Keratinocyte (primary cell): ENCODE measurements around the gene ZNF581. TPM values are rescaled to one million over a fixed set of nuclear protein-coding genes. Genes with fewer than 3 reads are reported as not detected.
A peak's percentile ranks its signal among the peaks of the same experiment; 100 is the strongest.

Source experiments
- DNase-seq: peaks from one replicate; pipeline ENCODE4 v3.0.0-alpha.2; 2011; ENCODE audit warnings: low read depth, missing footprints, low spot score
- FAIRE-seq: peaks from 2 replicates; lab custom pipeline; 2011; peaks lifted over from hg19 to GRCh38; lab: Jason Lieb, UNC
- H2AFZ ChIP-seq: 2 replicates; pipeline ENCODE4 v1.6.0; 2012; ENCODE audit warnings: low read length, control low read depth, inconsistent platforms; ENCODE audit not compliant: control insufficient read depth
- H3K27ac ChIP-seq: 2 replicates; pipeline ENCODE4 v1.5.1; 2011; ENCODE audit warnings: low read length; ENCODE audit not compliant: control insufficient read depth, insufficient read depth
- H3K27me3 ChIP-seq: 3 replicates; pipeline ENCODE4 v1.6.0; 2011; ENCODE audit warnings: low read length; ENCODE audit not compliant: control insufficient read depth, insufficient read depth; ENCODE audit errors: extremely low read depth
- H3K36me3 ChIP-seq, 2 experiments: 2 replicates in 1 of 2; 3 replicates in 1 of 2; pipeline ENCODE4 v1.5.1; 2011; ENCODE audit warnings: low read length in 2 of 2, mild to moderate bottlenecking in 1 of 2; ENCODE audit not compliant: control insufficient read depth in 2 of 2, insufficient read depth in 2 of 2; ENCODE audit errors: extremely low read depth in 1 of 2
- H3K4me1 ChIP-seq: 3 replicates; pipeline ENCODE4 v1.5.1; 2011; ENCODE audit warnings: low read length; ENCODE audit not compliant: control insufficient read depth, insufficient read depth; ENCODE audit errors: extremely low read depth
- H3K4me2 ChIP-seq: 3 replicates; pipeline ENCODE4 v1.6.0; 2011; ENCODE audit warnings: low read depth, low read length; ENCODE audit not compliant: control insufficient read depth, insufficient read depth; ENCODE audit errors: extremely low read depth
- H3K4me3 ChIP-seq, 3 experiments: fragments of 200-600 bp in 1 of 3; sonication (generic) in 1 of 3; 2 replicates in 2 of 3; 3 replicates in 1 of 3; pipeline ENCODE4 v1.5.1; 2011 to 2016; ENCODE audit warnings: low read length in 3 of 3, mild to moderate bottlenecking in 3 of 3, control low read depth in 2 of 3, inconsistent platforms in 1 of 3, low read depth in 1 of 3, mixed read lengths in 1 of 3, mixed run types in 1 of 3, moderate library complexity in 1 of 3; ENCODE audit not compliant: control insufficient read depth in 2 of 3, insufficient read depth in 2 of 3; ENCODE audit errors: extremely low read depth in 1 of 3
- H3K79me2 ChIP-seq: 2 replicates; pipeline ENCODE4 v1.6.0; 2012; ENCODE audit warnings: low read length; ENCODE audit not compliant: control insufficient read depth, insufficient read depth
- H3K9ac ChIP-seq: 3 replicates; pipeline ENCODE4 v1.6.0; 2011; ENCODE audit warnings: low read length; ENCODE audit not compliant: control insufficient read depth, insufficient read depth; ENCODE audit errors: extremely low read depth
- H3K9me1 ChIP-seq: 3 replicates; pipeline ENCODE4 v1.6.0; 2011; ENCODE audit warnings: low read length; ENCODE audit not compliant: control insufficient read depth, insufficient read depth; ENCODE audit errors: extremely low read depth
- H3K9me3 ChIP-seq: 2 replicates; pipeline ENCODE4 v1.5.1; 2012; ENCODE audit warnings: low read depth, low read length; ENCODE audit not compliant: control insufficient read depth
- H4K20me1 ChIP-seq: 3 replicates; pipeline ENCODE4 v1.6.0; 2011; ENCODE audit warnings: low read length; ENCODE audit not compliant: control insufficient read depth, insufficient read depth; ENCODE audit errors: extremely low read depth
- EZH2 ChIP-seq: IDR thresholded peaks from one replicate; pipeline ENCODE4 v1.6.1; 2012; ENCODE audit warnings: inconsistent platforms, mild to moderate bottlenecking, low read length, moderate library complexity
- dilution Hi-C: fragments of 300-500 bp; cut with MboI; formaldehyde crosslinking; loops from one replicate; pipeline ENCODE4 v1.7.0; 2020; ENCODE audit warnings: low sequenced_read_pairs; ENCODE audit not compliant: extremely low pct_ligation_motif_present
- polyA plus RNA-seq, 5 experiments: library from polyadenylated mRNA; depleted of rRNA in 3 of 5; stranded (reverse) in 3 of 5; stranded (forward) in 1 of 5; unstranded in 1 of 5; fragments of >200 nt; gene quantifications; 1 replicate in 1 of 5; 2 replicates in 3 of 5; 3 replicates in 1 of 5; pipeline versions ENCODE4 v1.2.1 to v1.2.3, GENCODE V29; 2011 to 2012; ENCODE audit warnings: missing spikeins in 2 of 5, low read depth in 1 of 5, low replicate concordance in 1 of 5
- TF ChIP-seq, protein P1 (sequence below), 3 experiments: IDR thresholded peaks in 1 of 3; conservative IDR thresholded peaks in 1 of 3; optimal IDR thresholded peaks in 1 of 3; 2 replicates in 2 of 3; 3 replicates in 1 of 3; pipeline versions ENCODE3 to v1.5.1; 2011; ENCODE audit warnings: low read length in 3 of 3, mild to moderate bottlenecking in 3 of 3, moderate library complexity in 2 of 3, control low read depth in 1 of 3, inconsistent platforms in 1 of 3; ENCODE audit not compliant: insufficient read depth in 2 of 3; ENCODE audit errors: extremely low read depth in 1 of 3

The ZNF581 gene
- polyA plus RNA-seq, 1 donor (not counting 4 experiments of a cell fraction or from before 2014, with no cell fraction given) = 14.8 TPM

DNA sequence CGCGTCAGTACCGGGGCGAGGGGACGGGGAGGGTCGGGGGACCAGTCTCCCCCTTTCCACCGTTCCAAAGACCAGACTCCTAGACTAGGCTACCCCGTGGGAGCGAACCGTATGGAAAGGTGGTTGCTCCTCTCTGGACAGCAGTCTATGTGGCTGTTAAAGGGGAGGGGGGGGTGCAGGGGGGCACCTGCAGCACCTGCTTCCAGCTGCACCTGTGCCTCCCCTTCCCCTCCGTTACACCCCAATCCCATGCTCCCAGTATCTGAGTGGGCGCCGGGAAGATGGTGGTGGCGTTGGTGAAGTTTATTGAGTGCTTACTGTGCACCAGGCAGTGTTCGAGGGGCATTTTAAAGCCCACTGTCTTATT, 42.8 kb upstream of the ZNF581 start:
- no peak for FAIRE-seq
- no peaks in the 10 kb centered on the region for H3K9me3 ChIP-seq
- H3K4me2 ChIP-seq = peak overlapping the region; percentile 85
- H3K9me1 ChIP-seq = no peaks in the 10 kb centered on the region
- H3K27me3 ChIP-seq = no peaks in the 10 kb centered on the region
- no peak overlapping the region for H2AFZ ChIP-seq
- peaks cover 5 to 8% of the 10 kb centered on the region in 2 experiments for H3K36me3 ChIP-seq
- no peak for TF ChIP-seq EZH2
- TF ChIP-seq, protein P1, sequence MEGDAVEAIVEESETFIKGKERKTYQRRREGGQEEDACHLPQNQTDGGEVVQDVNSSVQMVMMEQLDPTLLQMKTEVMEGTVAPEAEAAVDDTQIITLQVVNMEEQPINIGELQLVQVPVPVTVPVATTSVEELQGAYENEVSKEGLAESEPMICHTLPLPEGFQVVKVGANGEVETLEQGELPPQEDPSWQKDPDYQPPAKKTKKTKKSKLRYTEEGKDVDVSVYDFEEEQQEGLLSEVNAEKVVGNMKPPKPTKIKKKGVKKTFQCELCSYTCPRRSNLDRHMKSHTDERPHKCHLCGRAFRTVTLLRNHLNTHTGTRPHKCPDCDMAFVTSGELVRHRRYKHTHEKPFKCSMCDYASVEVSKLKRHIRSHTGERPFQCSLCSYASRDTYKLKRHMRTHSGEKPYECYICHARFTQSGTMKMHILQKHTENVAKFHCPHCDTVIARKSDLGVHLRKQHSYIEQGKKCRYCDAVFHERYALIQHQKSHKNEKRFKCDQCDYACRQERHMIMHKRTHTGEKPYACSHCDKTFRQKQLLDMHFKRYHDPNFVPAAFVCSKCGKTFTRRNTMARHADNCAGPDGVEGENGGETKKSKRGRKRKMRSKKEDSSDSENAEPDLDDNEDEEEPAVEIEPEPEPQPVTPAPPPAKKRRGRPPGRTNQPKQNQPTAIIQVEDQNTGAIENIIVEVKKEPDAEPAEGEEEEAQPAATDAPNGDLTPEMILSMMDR (optimal IDR thresholded peaks at IDR 0.05 in 1 of 3, IDR thresholded peaks at IDR 0.05 in 1 of 3, conservative IDR thresholded peaks at IDR 0.05 in 1 of 3; ENCODE audit: extremely low read depth in 1 of 3, insufficient read depth in 2 of 3, low read length in 3 of 3) = no peak
- H3K27ac ChIP-seq = peak overlapping the region; percentile 64
- H4K20me1 ChIP-seq = no peaks in the 10 kb centered on the region
- DNase-seq = no peak
- peak overlapping the region; percentile 57 to 72 (median 60) for H3K4me3 ChIP-seq
- peaks cover under 1% of the 10 kb centered on the region for H3K79me2 ChIP-seq
- dilution Hi-C loops = no loop called here
- peak overlapping the region; percentile 95 for H3K9ac ChIP-seq
- peaks cover 15% of the 10 kb centered on the region for H3K4me1 ChIP-seq

DNA sequence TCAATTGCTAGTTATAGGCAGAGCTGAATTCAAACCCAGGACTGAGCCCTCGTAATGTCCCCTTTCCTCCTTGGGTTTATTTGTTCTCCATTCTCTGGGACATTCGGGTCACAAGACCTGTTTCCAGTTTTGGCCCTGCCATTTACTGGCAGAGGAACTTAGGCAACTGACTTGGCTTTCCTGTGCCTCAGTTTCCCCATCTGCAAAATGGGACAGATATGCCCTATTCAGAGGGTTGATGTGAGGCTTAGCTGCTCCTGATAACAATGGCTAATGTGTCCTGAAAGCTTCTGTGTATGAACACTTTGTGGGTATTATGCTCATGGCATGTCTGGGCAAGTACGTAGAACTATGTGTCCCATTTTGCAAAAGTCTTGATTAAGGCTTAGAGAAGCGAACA, 42.4 kb upstream of the ZNF581 start:
- peak overlapping the region; percentile 39 for H2AFZ ChIP-seq
- no peaks in the 10 kb centered on the region for H3K9me3 ChIP-seq
- FAIRE-seq (peak; percentile 90), DNase-seq (no peak)
- H3K79me2 ChIP-seq = peaks cover 2% of the 10 kb centered on the region
- dilution Hi-C loops = no loop called here
- TF ChIP-seq, protein P1 (optimal IDR thresholded peaks at IDR 0.05 in 1 of 3, IDR thresholded peaks at IDR 0.05 in 1 of 3, conservative IDR thresholded peaks at IDR 0.05 in 1 of 3; ENCODE audit: extremely low read depth in 1 of 3, insufficient read depth in 2 of 3, low read length in 3 of 3) = no peak
- TF ChIP-seq EZH2 = no peak
- H3K4me2 ChIP-seq = peak overlapping the region; percentile 85
- peaks cover 15% of the 10 kb centered on the region for H3K4me1 ChIP-seq
- no peaks in the 10 kb centered on the region for H3K9me1 ChIP-seq
- H3K36me3 ChIP-seq = peaks cover 5 to 6% of the 10 kb centered on the region in 2 experiments
- H3K9ac ChIP-seq = peak overlapping the region; percentile 95
- peak overlapping the region; percentile 57 to 72 (median 60) for H3K4me3 ChIP-seq
- H3K27ac ChIP-seq = peak overlapping the region; percentile 64
- no peaks in the 10 kb centered on the region for H3K27me3 ChIP-seq
- no peaks in the 10 kb centered on the region for H4K20me1 ChIP-seq
